Lower leg skin (tissue), 4 donors: ENCODE data around the gene PIAS2. TPM values are rescaled to one million over a fixed set of nuclear protein-coding genes. Genes with fewer than 3 reads are reported as not detected.
"Not testable (repeated sequence)": the region's sequence is repeated elsewhere in the genome, so short reads cannot be mapped to it uniquely, and the experiment has no call there.

Experiments used
- DNase-seq, 2 donors: peaks; one replicate each; pipeline ENCODE4 v3.0.0-alpha.2; 2019; ENCODE audit warnings: low spot score in 2 of 2
- H3K4me3 ChIP-seq: fragments of 200-600 bp; sonication (generic); 2 replicates; pipeline ENCODE4 v1.5.1; 2017; ENCODE audit warnings: mild to moderate bottlenecking, low read depth; ENCODE audit not compliant: poor library complexity, severe bottlenecking
- POLR2A ChIP-seq, 2 donors: fragments of 450-650 bp; IDR thresholded peaks; one replicate each; pipeline ENCODE4 v1.6.1; 2016 to 2017; ENCODE audit warnings: antibody characterized with exemption in 2 of 2, mild to moderate bottlenecking in 1 of 2, moderate library complexity in 1 of 2
- WGBS, 2 donors: methylation state at CpG; one replicate each; pipeline ENCODE4 v1.1.5; 2018; 5-methylcytosine and 5-hydroxymethylcytosine counted together
- intact Hi-C: fragments of 100-400 bp; cut with DNase I; formaldehyde crosslinking; loops from one replicate; pipeline ENCODE4 v1.15.0; 2023; ENCODE audit warnings: low total_unique reads
- total RNA-seq, 4 donors: library from RNA; depleted of rRNA; stranded (reverse); fragments of >200 nt; gene quantifications; one replicate each; pipeline ENCODE4 v1.1.0, GENCODE V29; 2016
- TF ChIP-seq, protein P1 (sequence below), 3 donors: fragments of 450-650 bp; IDR thresholded peaks; one replicate each; pipeline ENCODE4 v1.5.1; 2016; ENCODE audit warnings: antibody characterized with exemption in 3 of 3, mild to moderate bottlenecking in 3 of 3, moderate library complexity in 2 of 3

PIAS2 gene
- total RNA-seq, 4 donors from 2014 or later = 6.3 to 12.7 (median 10.6) TPM

DNA sequence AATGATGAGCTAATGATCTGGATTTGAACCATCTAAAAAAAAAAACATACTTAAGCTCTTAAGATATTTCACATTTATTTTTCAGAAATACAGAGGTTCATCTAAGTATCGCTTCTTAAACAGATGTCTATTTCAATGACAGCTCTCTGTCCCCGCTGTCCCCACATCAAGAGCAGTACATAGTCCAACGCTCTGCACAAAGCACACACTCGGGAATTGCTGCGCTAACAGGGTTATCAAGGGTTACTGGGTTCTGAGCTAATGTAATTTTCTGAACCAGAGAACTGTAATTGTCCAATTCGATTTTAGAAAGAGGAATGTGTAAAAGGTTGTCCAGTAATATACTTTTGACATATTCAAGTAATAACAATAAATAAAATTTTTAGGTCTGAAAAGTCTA, 101.6 kb downstream of the PIAS2 start:
- 91 to 95% methylated on average over 6 of the region's 6 CpGs for WGBS, 2 donors
- TF ChIP-seq, protein P1, sequence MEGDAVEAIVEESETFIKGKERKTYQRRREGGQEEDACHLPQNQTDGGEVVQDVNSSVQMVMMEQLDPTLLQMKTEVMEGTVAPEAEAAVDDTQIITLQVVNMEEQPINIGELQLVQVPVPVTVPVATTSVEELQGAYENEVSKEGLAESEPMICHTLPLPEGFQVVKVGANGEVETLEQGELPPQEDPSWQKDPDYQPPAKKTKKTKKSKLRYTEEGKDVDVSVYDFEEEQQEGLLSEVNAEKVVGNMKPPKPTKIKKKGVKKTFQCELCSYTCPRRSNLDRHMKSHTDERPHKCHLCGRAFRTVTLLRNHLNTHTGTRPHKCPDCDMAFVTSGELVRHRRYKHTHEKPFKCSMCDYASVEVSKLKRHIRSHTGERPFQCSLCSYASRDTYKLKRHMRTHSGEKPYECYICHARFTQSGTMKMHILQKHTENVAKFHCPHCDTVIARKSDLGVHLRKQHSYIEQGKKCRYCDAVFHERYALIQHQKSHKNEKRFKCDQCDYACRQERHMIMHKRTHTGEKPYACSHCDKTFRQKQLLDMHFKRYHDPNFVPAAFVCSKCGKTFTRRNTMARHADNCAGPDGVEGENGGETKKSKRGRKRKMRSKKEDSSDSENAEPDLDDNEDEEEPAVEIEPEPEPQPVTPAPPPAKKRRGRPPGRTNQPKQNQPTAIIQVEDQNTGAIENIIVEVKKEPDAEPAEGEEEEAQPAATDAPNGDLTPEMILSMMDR (IDR thresholded peaks at IDR 0.05) = no peak
- no peak for TF ChIP-seq POLR2A (IDR thresholded peaks at IDR 0.05)
- no peak overlapping the region for H3K4me3 ChIP-seq
- intact Hi-C loops = no loop called here
- no peak for DNase-seq

- no peak for TF ChIP-seq POLR2A (IDR thresholded peaks at IDR 0.05)
- TF ChIP-seq, protein P1 (IDR thresholded peaks at IDR 0.05) = no peak
- DNase-seq = no peak
- no peak overlapping the region for H3K4me3 ChIP-seq
- whole genome bisulfite sequencing, 2 donors = 92 to 96% methylated on average over 4 of the region's 4 CpGs
- intact Hi-C loops = no loop called here
Measured at GRCh38 chr18:46814399-46814798, 102.9 kb downstream of the PIAS2 start.

- TF ChIP-seq, protein P1 (IDR thresholded peaks at IDR 0.05) = no peak
- no peak for TF ChIP-seq POLR2A (IDR thresholded peaks at IDR 0.05)
- no peak overlapping the region for H3K4me3 ChIP-seq
- intact Hi-C loops = no loop called here
- no peak for DNase-seq
- WGBS, 2 donors = 69 to 79% methylated on average over 2 of the region's 2 CpGs
Measured at GRCh38 chr18:46812311-46812710, 105.0 kb downstream of the PIAS2 start.

- 83 to 92% methylated on average over 2 of the region's 2 CpGs for WGBS, 2 donors
- no peak for DNase-seq
- intact Hi-C loops = no loop called here
Measured at GRCh38 chr18:46810481-46811000, 106.8 kb downstream of the PIAS2 start.

DNA sequence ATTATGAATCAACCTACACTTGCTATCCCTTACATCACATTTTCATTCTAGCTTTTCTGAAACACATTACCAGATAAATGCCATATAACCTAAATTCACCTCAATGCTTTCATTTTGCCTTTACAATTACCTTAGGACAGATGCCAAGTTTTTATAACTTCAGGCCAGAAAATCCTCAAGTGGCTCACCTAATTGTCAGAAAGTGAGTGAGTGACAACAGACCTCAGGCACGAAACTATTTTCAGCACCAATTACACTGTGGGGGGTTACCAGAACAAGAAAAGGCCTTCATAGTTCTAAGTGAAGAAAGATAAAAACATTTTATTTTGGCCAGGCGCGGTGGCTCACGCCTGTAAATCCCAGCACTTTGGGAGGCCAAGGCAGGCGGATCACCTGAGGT, 108.2 kb downstream of the PIAS2 start:
- H3K4me3 ChIP-seq = no peak overlapping the region
- intact Hi-C loops = no loop called here
- 90 to 94% methylated on average over 5 of the region's 5 CpGs for WGBS, 2 donors
- DNase-seq = no peak
- TF ChIP-seq, protein P1 (IDR thresholded peaks at IDR 0.05) = no peak
- TF ChIP-seq POLR2A (IDR thresholded peaks at IDR 0.05) = no peak

More at GRCh38 chr18:46810481-46811000, 106.8 kb downstream of the PIAS2 start:
- no peak overlapping the region for H3K4me3 ChIP-seq
- TF ChIP-seq POLR2A (IDR thresholded peaks at IDR 0.05) = no peak

- intact Hi-C loops = not testable (repeated sequence)
Measured at GRCh38 chr18:46795945-46796344, 121.4 kb downstream of the PIAS2 start.

GRCh38 chr18:46794607-46795006, 122.7 kb downstream of the PIAS2 start:
- WGBS, 2 donors = 71 to 79% methylated on average over 1 of the region's 1 CpG
- TF ChIP-seq, protein P1 (IDR thresholded peaks at IDR 0.05) = no peak
- TF ChIP-seq POLR2A (IDR thresholded peaks at IDR 0.05) = no peak
- H3K4me3 ChIP-seq = no peak overlapping the region
- DNase-seq = no peak
- intact Hi-C loops = no loop called here

More at GRCh38 chr18:46795945-46796344, 121.4 kb downstream of the PIAS2 start:
- H3K4me3 ChIP-seq, DNase-seq: not testable (repeated sequence)
- 92 to 94% methylated on average over 6 of the region's 6 CpGs for WGBS, 2 donors
